Ovary (tissue), 9 donors: ENCODE results near the gene YARS2. TPM values are rescaled to one million over a fixed set of nuclear protein-coding genes. Genes with fewer than 3 reads are reported as not detected.

Experiments used
- DNase-seq, 5 donors: peaks; one replicate each; pipeline ENCODE4 v3.0.0-alpha.2; 2019 to 2020
- H3K27ac ChIP-seq, 2 donors: fragments of 200-600 bp; one replicate each; pipeline versions ENCODE4 v1.5.1 to v1.8.0; 2019 to 2022
- H3K27me3 ChIP-seq: fragments of 200-600 bp; one replicate; pipeline ENCODE4 v1.8.0; 2022
- H3K36me3 ChIP-seq: fragments of 200-600 bp; sonication (generic); one replicate; pipeline ENCODE4 v1.5.1; 2019
- H3K4me1 ChIP-seq: one replicate; pipeline ENCODE4 v1.8.1; 2013; ENCODE audit warnings: mild to moderate bottlenecking, moderate library complexity; ENCODE audit not compliant: insufficient read depth
- H3K4me3 ChIP-seq: fragments of 200-600 bp; sonication (generic); one replicate; pipeline ENCODE4 v1.5.1; 2017
- H3K9me3 ChIP-seq, 2 donors: fragments of 200-600 bp in 1 of 2; sonication (generic) in 1 of 2; one replicate each; pipeline versions ENCODE4 v1.5.1 to v1.8.1; 2013 to 2019; ENCODE audit warnings: mild to moderate bottlenecking in 1 of 2, moderate library complexity in 1 of 2
- EP300 ChIP-seq: sonication (generic); formaldehyde crosslinking; IDR thresholded peaks from one replicate; pipeline ENCODE4 v1.6.1; 2017; ENCODE audit warnings: antibody characterized with exemption
- POLR2A ChIP-seq: fragments of 450-650 bp; IDR thresholded peaks from one replicate; pipeline ENCODE4 v1.6.1; 2017; ENCODE audit warnings: antibody characterized with exemption, mild to moderate bottlenecking, moderate library complexity
- WGBS, 3 donors: extraction: QIAGEN DNeasy Blood & Tissue Kit in 1 of 3; methylation state at CpG; one replicate each; pipeline versions ENCODE4 v1.1.5 to v1.1.7; 2013 to 2017; 5-methylcytosine and 5-hydroxymethylcytosine counted together
- intact Hi-C, 4 donors: fragments of 100-400 bp; cut with DNase I; formaldehyde crosslinking; loops; one replicate each; pipeline versions ENCODE4 v1.11.0 to v1.15.1; 2022 to 2023
- polyA plus RNA-seq, 2 donors: library from polyadenylated mRNA; stranded (reverse); fragments of 200-250 nt in 1 of 2; fragments of 350-450 nt in 1 of 2; fragmentation: Illumina TruSeq in 1 of 2; extraction: RNeasy Lipid Tissue Mini Kit (QIAGEN cat#74804) in 1 of 2; gene quantifications; one replicate each; pipeline ENCODE4 v1.2.3, GENCODE V29; 2013 to 2014
- total RNA-seq, 7 donors: library from RNA; depleted of rRNA in 2 of 7; stranded (reverse); fragments of >200 nt in 2 of 7; fragmentation: NEBNext Ultra II Directional in 3 of 7; extraction: Animal tissue kit (Norgen Biotek cat#: 25700) in 3 of 7; gene quantifications; one replicate each; pipeline versions ENCODE4 v1.1.0 to v1.2.4, GENCODE V29; 2016 to 2023
- TF ChIP-seq, protein P1 (sequence below), 3 donors: fragments of 450-650 bp in 2 of 3; fragments of 200-600 bp in 1 of 3; IDR thresholded peaks; one replicate each; pipeline versions ENCODE4 v1.5.1 to v1.8.0; 2016 to 2022; ENCODE audit warnings: antibody characterized with exemption in 3 of 3, mild to moderate bottlenecking in 1 of 3
- donor health status: DM: no; HTN: no; CAD: no; lungs with moderate emphysema.
- donor health status: DM: no; HTN: no; CAD: no.
- donor health status: Bipolar disorder and iron deficiency.
- donor health status: DM: yes; HTN: yes; CAD: no.
- donor health status: DM: no; HTN: no; CAD: no.
- donor health status: DM: yes; HTN: yes; CAD: no.

YARS2 gene
- total and polyA plus RNA-seq, 9 donors = 9.4 to 20.6 (median 12.9) TPM

DNA sequence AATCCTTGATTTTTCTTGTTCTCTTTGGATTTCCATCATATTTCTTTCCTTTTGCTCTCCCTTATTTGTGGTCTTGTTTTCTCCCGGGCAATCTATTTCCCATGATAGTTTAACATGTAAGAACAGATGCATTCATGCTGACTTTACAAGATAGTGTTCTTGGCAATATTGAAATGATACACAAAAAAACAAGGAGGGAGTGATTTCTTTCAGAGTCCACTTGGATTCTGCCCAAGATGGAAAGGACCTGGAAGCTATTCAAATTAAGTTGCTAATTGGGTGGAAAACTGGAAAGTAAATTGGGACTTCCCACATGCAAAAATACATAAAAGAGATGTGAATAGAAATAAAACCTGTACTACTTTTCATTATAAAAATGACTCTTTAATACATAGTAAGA lies 14.4 kb upstream of the YARS2 start:
- TF ChIP-seq EP300 (no peak), POLR2A (no peak)
- TF ChIP-seq, protein P1, sequence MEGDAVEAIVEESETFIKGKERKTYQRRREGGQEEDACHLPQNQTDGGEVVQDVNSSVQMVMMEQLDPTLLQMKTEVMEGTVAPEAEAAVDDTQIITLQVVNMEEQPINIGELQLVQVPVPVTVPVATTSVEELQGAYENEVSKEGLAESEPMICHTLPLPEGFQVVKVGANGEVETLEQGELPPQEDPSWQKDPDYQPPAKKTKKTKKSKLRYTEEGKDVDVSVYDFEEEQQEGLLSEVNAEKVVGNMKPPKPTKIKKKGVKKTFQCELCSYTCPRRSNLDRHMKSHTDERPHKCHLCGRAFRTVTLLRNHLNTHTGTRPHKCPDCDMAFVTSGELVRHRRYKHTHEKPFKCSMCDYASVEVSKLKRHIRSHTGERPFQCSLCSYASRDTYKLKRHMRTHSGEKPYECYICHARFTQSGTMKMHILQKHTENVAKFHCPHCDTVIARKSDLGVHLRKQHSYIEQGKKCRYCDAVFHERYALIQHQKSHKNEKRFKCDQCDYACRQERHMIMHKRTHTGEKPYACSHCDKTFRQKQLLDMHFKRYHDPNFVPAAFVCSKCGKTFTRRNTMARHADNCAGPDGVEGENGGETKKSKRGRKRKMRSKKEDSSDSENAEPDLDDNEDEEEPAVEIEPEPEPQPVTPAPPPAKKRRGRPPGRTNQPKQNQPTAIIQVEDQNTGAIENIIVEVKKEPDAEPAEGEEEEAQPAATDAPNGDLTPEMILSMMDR (IDR thresholded peaks at IDR 0.05) = no peak
- no peaks in the 10 kb centered on the region for H3K4me1 ChIP-seq
- no peak for DNase-seq
- no peaks in the 10 kb centered on the region for H3K27me3 ChIP-seq
- H3K9me3 ChIP-seq = no peaks in the 10 kb centered on the region
- H3K4me3 ChIP-seq = no peak overlapping the region
- 7 to 17% (median 10%) methylated on average over 1 of the region's 1 CpG for WGBS, 3 donors
- intact Hi-C loops = no loop called here
- H3K27ac ChIP-seq = no peak overlapping the region
- H3K36me3 ChIP-seq = no peaks in the 10 kb centered on the region

DNA sequence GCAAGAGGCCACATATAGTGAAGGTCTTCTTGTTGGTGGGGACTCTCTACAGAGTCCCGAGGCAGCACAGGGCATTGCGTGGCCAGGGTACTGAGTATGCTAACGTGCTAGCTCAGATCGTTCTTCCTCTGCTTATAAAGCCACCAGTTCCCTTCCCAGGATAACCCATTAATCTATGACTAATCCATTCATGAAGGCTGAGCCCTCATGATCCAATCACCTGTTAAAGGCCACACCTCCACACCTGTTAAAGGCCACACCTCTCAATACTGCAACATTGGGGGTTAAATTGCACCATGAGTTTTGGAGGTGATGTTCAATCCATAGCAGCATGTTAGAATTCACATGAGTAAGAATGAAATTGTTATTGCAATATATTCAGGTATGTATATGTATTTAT lies 12.8 kb upstream of the YARS2 start:
- H3K4me1 ChIP-seq = no peaks in the 10 kb centered on the region
- H3K27ac ChIP-seq = no peak overlapping the region
- intact Hi-C loops = no loop called here
- no peak for DNase-seq
- TF ChIP-seq POLR2A = no peak
- TF ChIP-seq, protein P1 (IDR thresholded peaks at IDR 0.05) = no peak
- no peak for TF ChIP-seq EP300
- 70 to 93% (median 86%) methylated on average over 4 of the region's 4 CpGs for WGBS, 3 donors
- H3K27me3 ChIP-seq = no peaks in the 10 kb centered on the region
- H3K9me3 ChIP-seq = no peaks in the 10 kb centered on the region
- H3K36me3 ChIP-seq = no peaks in the 10 kb centered on the region
- H3K4me3 ChIP-seq = no peak overlapping the region

DNA sequence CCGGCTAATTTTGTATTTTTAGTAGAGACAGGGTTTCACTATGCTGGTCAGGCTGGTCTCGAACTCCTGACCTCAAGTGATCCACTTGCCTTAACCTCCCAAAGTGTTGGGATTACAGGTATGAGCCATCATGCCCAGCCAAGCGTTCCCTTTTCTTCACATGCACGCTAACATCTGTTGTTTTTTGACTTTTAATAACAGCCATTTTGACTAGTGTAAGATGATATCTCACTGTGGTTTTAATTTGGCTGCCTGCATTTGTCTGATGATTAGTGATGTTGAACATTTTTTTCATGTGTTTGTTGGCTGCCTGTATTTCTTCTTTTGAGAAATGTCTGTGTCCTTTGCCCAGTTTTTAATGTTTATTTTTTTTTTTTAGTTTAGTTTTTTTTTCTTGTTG lies 10.2 kb upstream of the YARS2 start:
- Histone ChIP-seq H3K4me3 (no peak overlapping the region), H3K27me3 (no peaks in the 10 kb centered on the region), H3K36me3 (no peaks in the 10 kb centered on the region), H3K4me1 (no peaks in the 10 kb centered on the region), H3K9me3 (no peaks in the 10 kb centered on the region), H3K27ac (no peak overlapping the region)
- no peak for TF ChIP-seq POLR2A
- TF ChIP-seq, protein P1 (IDR thresholded peaks at IDR 0.05) = no peak
- no peak for TF ChIP-seq EP300
- 16 to 26% (median 20%) methylated on average over 4 of the region's 4 CpGs for WGBS, 3 donors
- no peak for DNase-seq
- intact Hi-C loops = no loop called here

DNA sequence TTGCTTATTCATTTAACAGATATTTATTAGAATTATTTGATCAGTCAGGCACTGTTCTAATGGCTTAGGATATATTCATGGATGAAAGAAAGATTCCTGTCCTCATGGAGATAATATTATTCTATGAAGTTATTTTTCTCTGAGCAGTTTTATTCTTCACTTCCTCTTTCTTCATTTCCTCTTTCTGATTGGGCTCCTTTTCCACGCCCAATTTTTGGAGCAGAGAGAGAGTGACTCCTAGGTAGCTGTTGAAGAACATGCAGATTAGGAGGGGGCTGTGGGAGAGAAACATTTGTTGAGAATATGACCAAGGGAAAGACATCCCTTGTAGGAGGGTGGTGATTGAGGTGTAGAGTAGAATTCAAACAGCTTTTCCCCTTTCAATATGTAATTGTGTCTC lies 6.0 kb upstream of the YARS2 start:
- intact Hi-C loops = no loop called here
- TF ChIP-seq, protein P1 (IDR thresholded peaks at IDR 0.05) = no peak
- TF ChIP-seq POLR2A (no peak), EP300 (no peak)
- Histone ChIP-seq H3K36me3 (no peaks in the 10 kb centered on the region), H3K4me1 (no peaks in the 10 kb centered on the region), H3K4me3 (no peak overlapping the region), H3K27ac (no peak overlapping the region), H3K27me3 (no peaks in the 10 kb centered on the region), H3K9me3 (no peaks in the 10 kb centered on the region)
- WGBS, 3 donors = 53 to 88% (median 62%) methylated on average over 1 of the region's 1 CpG
- DNase-seq = no peak
